GM18858 (cell line): Measurements from ENCODE around the gene PALD1.

Experiments
- ATAC-seq: cut with Tn5 transposase; IDR thresholded peaks from one replicate; pipeline ENCODE4 v1.9.1; 2021; ENCODE audit not compliant: unreplicated experiment

The PALD1 gene

GRCh38 chr10:70504521-70505358, 26.2 kb downstream of the PALD1 start:
- no peak for ATAC-seq

- ATAC-seq = no peak
These were observed 27.3 kb downstream of the PALD1 start for GRCh38 chr10:70505908-70506307.

- no peak for ATAC-seq
These were observed 29.4 kb downstream of the PALD1 start for GRCh38 chr10:70507966-70508365.

- ATAC-seq = no peak
These were observed 30.6 kb downstream of the PALD1 start for GRCh38 chr10:70508912-70509756.

- no peak for ATAC-seq
These were observed 31.2 kb downstream of the PALD1 start for GRCh38 chr10:70509757-70510147.

GRCh38 chr10:70510453-70510852, 31.9 kb downstream of the PALD1 start:
- ATAC-seq = no peak

- no peak for ATAC-seq
These were observed 32.3 kb downstream of the PALD1 start for GRCh38 chr10:70510904-70511303.

- no peak for ATAC-seq
These were observed 33.6 kb downstream of the PALD1 start for GRCh38 chr10:70512149-70512639.

- ATAC-seq = peak; percentile 90
These were observed 35.3 kb downstream of the PALD1 start for GRCh38 chr10:70513848-70514309.

GRCh38 chr10:70514591-70514990, 36.0 kb downstream of the PALD1 start:
- ATAC-seq = no peak

GRCh38 chr10:70515035-70515667, 36.6 kb downstream of the PALD1 start:
- no peak for ATAC-seq

- no peak for ATAC-seq
These were observed 40.1 kb downstream of the PALD1 start for GRCh38 chr10:70518695-70519094.

- ATAC-seq = no peak
These were observed 44.5 kb downstream of the PALD1 start for GRCh38 chr10:70523057-70523456.

- no peak for ATAC-seq
These were observed 45.0 kb downstream of the PALD1 start for GRCh38 chr10:70523549-70523948.

GRCh38 chr10:70528314-70528713, 49.7 kb downstream of the PALD1 start:
- ATAC-seq = no peak

GRCh38 chr10:70528741-70529362, 50.3 kb downstream of the PALD1 start:
- ATAC-seq = no peak

- ATAC-seq = no peak
These were observed 51.3 kb downstream of the PALD1 start for GRCh38 chr10:70529848-70530247.

GRCh38 chr10:70530315-70530714, 51.7 kb downstream of the PALD1 start:
- ATAC-seq = no peak

- no peak for ATAC-seq
These were observed 54.1 kb downstream of the PALD1 start for GRCh38 chr10:70532554-70533188.

GRCh38 chr10:70533189-70533558, 54.6 kb downstream of the PALD1 start:
- no peak for ATAC-seq
